GM12892 (cell line): ENCODE data around the gene TGFBR2.
"Not testable (repeated sequence)": the region's sequence is repeated elsewhere in the genome, so short reads cannot be mapped to it uniquely, and the experiment has no call there.

Source experiments
- DNase-seq: peaks from one replicate; pipeline ENCODE4 v3.0.0; 2011; ENCODE audit not compliant: insufficient read length
- FAIRE-seq: peaks from 2 replicates; lab custom pipeline; 2011; peaks lifted over from hg19 to GRCh38; lab: Jason Lieb, UNC
- POLR2A ChIP-seq: IDR thresholded peaks from 2 replicates; pipeline ENCODE4 v1.6.1; 2011; ENCODE audit warnings: low read depth, low read length, control low read depth
- POLR2AphosphoS5 ChIP-seq: IDR thresholded peaks from 2 replicates; pipeline ENCODE4 v1.6.1; 2011; ENCODE audit warnings: low read depth, low read length, control low read depth
- TAF1 ChIP-seq: IDR thresholded peaks from 2 replicates; pipeline ENCODE4 v1.6.1; 2011; ENCODE audit warnings: low read depth, mild to moderate bottlenecking, control low read depth, low read length, borderline replicate concordance

TGFBR2 gene

DNA sequence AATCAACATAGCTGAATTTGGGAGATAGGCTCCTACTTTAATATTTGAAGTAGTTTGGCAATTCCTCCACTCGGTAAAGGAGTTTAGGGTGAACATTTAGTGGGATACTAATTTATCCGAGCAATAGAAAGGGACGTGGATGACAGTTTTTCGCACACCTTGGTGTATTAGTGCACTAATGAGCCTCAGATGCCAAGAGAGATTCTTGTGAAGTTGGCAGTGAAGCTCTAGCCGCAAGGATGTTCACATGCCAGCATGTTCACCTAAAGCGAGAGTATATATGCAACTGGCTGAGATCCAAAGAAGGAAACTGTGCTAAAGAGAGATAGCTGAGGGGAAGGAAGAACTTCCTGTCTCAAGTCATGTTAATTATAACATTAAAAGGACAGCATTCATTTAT, 58.5 kb downstream of the TGFBR2 start:
- no peak for DNase-seq
- TF ChIP-seq POLR2AphosphoS5 (no peak), TAF1 (no peak), POLR2A (no peak)
- FAIRE-seq: no peak

DNA sequence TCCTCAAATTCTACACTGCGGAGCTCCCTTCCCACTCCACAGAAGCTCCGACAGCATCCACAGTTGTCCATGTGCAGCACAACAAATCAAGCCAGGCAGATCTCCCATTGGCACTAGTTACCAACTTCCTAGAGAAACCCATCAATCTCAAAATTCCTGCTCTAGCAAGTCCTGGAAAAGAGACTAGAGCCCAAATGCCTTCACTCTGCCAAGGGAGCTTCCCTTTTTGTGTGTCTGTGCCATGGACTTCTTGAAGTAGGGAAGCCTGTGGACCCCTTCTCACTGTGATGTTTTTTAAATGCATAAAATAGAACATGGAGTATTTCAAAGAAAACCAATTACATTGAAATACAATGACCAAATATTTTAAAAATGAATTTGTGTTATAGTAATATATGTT, 59.1 kb downstream of the TGFBR2 start:
- DNase-seq (no peak), FAIRE-seq (no peak)
- TF ChIP-seq TAF1: no peak
- no peak for TF ChIP-seq POLR2AphosphoS5
- no peak for TF ChIP-seq POLR2A

DNA sequence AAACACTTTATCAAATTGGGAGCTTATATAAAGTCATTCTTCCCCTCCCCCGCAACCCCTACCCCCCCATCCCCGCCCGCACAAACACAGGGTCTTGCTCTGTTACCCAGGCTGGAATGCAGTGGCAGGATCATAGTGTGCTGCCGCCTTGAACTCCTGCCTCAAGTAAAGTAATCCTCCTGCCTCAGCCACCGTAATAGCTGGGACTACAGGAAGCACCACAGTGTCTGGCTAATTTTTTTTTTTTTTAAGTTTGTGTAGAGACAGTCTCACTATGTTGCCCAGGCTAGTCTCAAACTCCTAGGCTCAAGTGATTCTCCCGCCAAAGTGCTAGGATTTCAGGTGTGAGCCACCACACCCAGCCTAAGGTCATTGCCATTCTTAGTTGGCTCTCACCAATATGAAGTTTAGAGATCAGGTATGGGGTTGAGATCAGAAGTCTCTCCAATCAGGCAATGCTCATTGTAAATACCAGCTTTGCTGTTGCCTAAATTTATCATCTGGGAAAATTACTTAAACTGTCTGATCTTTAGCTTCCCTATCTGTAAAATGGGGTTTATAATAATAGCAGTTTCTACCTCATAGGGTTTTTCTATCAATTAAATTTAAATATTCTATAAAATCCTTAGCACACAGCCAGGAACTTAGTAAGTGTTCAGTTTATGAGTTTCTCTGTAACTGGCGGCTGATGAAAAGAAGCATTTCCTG, 60.3 kb downstream of the TGFBR2 start:
- DNase-seq (no peak), FAIRE-seq (no peak)
- TF ChIP-seq POLR2AphosphoS5 (no peak), POLR2A (no peak), TAF1 (no peak)

DNA sequence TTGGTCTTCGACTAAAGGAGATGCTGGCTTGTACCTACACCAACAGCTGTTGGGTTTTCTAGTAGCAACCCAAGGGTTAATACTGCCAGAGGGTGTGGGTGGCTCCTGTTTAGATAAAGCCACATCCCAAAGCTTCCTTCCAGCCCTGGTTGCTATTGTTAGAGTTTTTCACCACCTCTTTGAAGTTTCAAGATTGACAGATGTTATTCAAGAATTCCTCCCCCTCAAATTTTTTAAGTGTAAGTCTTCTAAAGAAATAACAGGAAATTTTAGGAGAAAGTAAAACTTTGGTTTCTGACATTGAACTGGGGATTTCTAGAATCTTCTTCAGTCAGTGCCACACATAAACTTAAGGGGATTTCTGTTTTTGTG, 60.9 kb downstream of the TGFBR2 start:
- no peak for FAIRE-seq
- TF ChIP-seq POLR2A (no peak), TAF1 (no peak), POLR2AphosphoS5 (no peak)

DNA sequence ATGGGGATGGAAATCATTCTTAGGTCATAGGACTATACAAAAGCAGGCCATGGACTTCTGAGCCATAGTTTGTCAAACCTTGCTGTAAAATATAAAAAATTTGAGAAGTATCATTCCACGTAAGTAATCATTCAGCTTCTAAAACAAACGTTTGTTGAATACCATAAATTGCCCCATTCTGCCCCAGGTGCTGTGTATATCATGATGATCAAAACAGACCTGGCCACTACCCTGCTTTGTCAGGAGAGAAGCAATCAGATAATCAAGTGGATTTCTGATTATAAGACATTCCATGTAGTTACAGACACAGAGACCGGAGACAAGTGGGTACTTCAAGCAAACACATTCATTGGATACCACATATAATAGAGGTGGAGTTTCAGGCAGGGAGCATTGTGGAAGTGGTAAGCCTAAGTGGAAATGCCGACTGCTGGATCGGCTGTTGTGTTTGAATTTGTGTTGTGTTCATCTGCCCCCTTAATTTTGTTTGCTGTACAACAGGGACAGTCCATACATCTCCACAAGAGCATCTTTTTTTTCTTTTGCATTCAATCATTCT, 61.7 kb downstream of the TGFBR2 start:
- no peak for DNase-seq
- no peak for FAIRE-seq
- TF ChIP-seq POLR2AphosphoS5 (no peak), POLR2A (no peak), TAF1 (no peak)

More for the DNA sequence above, 60.9 kb downstream of the TGFBR2 start:
- no peak for DNase-seq

DNA sequence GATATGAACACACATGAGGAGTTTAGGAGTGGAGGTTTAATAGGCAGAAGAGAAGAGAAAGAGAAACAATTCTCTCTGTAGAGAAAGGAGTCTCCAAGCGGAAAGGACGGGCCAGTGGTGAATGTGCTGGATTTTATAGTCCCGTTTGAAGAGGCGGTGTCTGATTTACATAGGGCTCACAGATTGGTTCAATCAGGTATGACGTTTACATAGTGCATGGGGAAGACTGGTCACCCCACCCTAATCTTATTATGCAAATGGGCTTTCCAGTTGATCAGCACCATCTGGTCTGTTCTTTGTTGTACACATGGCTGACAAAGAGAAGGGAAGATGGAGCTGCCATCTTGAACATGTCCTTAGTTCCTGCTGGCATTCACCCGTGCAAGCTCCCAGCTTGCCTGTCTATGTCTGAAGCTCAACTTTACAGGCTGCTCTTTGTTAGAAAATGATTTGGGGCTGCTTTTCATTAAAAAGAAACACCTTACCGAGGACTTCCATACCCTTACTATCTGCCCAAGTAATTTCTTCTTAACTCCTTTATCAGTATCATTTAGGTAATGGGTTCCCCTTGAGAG, 63.0 kb downstream of the TGFBR2 start:
- not testable (repeated sequence) for FAIRE-seq, DNase-seq

DNA sequence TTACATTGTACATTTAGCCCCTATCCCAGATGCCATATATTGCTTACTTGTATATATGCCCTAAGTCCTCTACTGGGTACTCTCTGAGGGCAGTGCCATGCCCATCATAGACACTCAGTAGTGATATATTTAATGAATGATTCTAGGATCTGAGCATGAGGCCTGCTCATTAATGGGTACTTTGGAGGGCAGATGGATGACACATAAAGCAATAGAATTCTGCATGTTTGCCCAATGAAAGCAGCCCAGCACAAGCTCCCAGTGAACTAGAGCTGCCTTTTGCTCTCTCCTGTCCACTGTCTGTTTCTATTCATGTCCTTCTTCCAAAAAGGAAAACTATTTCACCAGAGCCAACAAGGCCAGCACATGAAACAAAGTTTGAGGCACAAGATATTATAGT, 63.9 kb downstream of the TGFBR2 start:
- TF ChIP-seq POLR2A (no peak), TAF1 (no peak), POLR2AphosphoS5 (no peak)
- DNase-seq (no peak), FAIRE-seq (no peak)

DNA sequence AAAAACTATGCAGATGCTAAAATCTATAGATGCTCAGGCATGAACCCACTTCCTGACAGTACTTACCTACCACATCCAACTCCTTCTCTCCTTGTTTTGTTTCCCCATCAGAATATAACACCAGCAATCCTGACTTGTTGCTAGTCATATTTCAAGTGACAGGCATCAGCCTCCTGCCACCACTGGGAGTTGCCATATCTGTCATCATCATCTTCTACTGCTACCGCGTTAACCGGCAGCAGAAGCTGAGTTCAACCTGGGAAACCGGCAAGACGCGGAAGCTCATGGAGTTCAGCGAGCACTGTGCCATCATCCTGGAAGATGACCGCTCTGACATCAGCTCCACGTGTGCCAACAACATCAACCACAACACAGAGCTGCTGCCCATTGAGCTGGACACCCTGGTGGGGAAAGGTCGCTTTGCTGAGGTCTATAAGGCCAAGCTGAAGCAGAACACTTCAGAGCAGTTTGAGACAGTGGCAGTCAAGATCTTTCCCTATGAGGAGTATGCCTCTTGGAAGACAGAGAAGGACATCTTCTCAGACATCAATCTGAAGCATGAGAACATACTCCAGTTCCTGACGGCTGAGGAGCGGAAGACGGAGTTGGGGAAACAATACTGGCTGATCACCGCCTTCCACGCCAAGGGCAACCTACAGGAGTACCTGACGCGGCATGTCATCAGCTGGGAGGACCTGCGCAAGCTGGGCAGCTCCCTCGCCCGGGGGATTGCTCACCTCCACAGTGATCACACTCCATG, 65.3 kb downstream of the TGFBR2 start:
- no peak for TF ChIP-seq POLR2AphosphoS5
- no peak for TF ChIP-seq POLR2A
- TF ChIP-seq TAF1: no peak
- DNase-seq (no peak), FAIRE-seq (no peak)

DNA sequence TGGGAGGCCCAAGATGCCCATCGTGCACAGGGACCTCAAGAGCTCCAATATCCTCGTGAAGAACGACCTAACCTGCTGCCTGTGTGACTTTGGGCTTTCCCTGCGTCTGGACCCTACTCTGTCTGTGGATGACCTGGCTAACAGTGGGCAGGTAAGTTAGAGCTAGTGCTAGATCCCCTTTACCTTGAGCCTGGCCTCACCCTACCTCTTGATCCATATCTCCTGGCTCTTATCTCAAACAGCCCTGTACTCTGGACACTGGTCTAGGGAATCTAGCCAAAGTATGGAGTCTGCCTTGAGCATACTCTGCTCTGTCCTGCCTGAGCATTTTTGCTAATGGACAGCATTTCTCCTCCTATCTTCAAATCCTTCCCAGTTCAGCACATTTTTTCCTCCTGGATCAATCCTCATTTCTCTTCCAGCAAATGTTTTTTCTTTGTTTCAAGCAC, 65.9 kb downstream of the TGFBR2 start:
- TF ChIP-seq TAF1 (no peak), POLR2AphosphoS5 (no peak), POLR2A (no peak)
- FAIRE-seq (no peak), DNase-seq (no peak)

DNA sequence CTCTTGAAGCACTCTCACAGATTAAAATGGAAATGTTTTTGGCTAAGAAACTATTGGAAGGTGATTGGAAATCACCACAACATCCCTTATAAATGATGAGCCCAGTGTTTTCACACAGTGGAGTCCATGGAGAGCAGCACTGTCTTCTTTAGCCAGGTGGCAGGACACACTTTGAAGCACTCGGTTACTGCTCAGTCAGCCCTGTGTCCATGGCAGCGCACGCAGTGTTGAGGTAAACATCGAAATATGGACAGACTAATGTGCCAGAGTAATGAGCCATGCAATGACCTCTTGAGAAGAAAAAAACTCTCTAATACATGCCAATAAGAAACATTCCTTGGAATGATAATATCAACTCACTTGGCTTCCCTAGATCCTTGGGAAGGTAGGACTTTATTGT, 66.6 kb downstream of the TGFBR2 start:
- DNase-seq: no peak
- TF ChIP-seq POLR2AphosphoS5 (no peak), POLR2A (no peak)
- FAIRE-seq: no peak

DNA sequence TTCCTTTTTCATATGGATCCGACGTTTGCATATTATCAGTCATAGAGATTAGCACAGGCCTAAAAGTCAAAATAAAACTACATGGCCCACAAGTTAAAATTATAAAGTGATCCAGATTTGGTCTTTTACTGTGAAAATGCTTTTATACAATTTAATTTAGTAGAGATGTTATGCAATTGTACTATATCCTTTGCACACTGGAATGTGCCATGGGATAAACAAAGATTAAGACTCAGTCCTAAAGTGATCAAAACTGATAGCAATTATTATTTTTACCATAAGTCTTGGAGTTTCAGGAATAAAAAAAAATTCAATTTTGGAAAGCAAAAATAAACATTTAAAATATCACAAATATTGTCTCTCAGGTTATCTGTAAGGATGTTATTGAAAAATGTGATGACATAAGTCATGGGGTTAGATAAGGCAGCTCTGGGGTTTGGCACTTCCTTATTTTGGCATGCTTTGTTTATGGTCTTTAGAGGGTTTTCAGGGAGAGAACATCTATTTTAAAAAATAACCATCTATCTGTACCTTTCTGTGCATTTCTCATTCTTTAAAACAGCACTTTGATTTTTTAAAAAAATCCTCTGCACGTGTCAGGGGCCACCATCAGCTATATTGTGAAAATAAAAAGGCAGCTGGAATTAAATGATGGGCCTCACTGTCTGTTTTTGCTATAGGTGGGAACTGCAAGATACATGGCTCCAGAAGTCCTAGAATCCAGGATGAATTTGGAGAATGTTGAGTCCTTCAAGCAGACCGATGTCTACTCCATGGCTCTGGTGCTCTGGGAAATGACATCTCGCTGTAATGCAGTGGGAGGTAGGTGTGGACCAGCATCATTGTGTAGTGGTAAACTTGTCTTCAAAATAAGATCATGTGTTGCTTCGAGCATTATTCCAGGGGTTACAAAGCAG, 67.3 kb downstream of the TGFBR2 start:
- TF ChIP-seq TAF1 (no peak), POLR2A (no peak), POLR2AphosphoS5 (no peak)
- DNase-seq: no peak
- FAIRE-seq: no peak
